Small intestine (tissue), 7 donors: Measurements from ENCODE around the gene PIP5KL1. TPM values are rescaled to one million over a fixed set of nuclear protein-coding genes. Genes with fewer than 3 reads are reported as not detected.

Experiments used
- DNase-seq, 2 donors: peaks; one replicate each; pipeline versions ENCODE4 v3.0.0 to v3.0.0-alpha.2; 2013
- FAIRE-seq: peaks from 2 replicates; lab custom pipeline; 2012; peaks lifted over from hg19 to GRCh38; lab: Jason Lieb, UNC
- H3K27ac ChIP-seq, 3 donors: one replicate each; pipeline ENCODE4 v1.5.1; 2013; ENCODE audit warnings: low read length in 2 of 3, mild to moderate bottlenecking in 2 of 3, control low read depth in 1 of 3, inconsistent platforms in 1 of 3, low read depth in 1 of 3, moderate library complexity in 1 of 3
- H3K27me3 ChIP-seq, 3 donors: one replicate each; pipeline ENCODE4 v1.6.1; 2013; ENCODE audit warnings: low read length in 3 of 3, inconsistent platforms in 1 of 3; ENCODE audit not compliant: control insufficient read depth in 3 of 3, insufficient read depth in 3 of 3
- H3K36me3 ChIP-seq, 3 donors: one replicate each; pipeline ENCODE4 v1.6.1; 2013; ENCODE audit warnings: low read length in 3 of 3, inconsistent platforms in 1 of 3, low read depth in 1 of 3, mild to moderate bottlenecking in 1 of 3, moderate library complexity in 1 of 3; ENCODE audit not compliant: control insufficient read depth in 3 of 3, insufficient read depth in 2 of 3
- H3K4me1 ChIP-seq, 3 donors: one replicate each; pipeline ENCODE4 v1.6.1; 2013; ENCODE audit warnings: low read length in 2 of 3, inconsistent platforms in 1 of 3, low read depth in 1 of 3, mild to moderate bottlenecking in 1 of 3, moderate library complexity in 1 of 3; ENCODE audit not compliant: control insufficient read depth in 3 of 3, insufficient read depth in 2 of 3
- H3K4me3 ChIP-seq, 3 donors: one replicate each; pipeline ENCODE4 v1.5.1; 2013; ENCODE audit warnings: low read length in 3 of 3, control low read depth in 1 of 3, inconsistent platforms in 1 of 3, low read depth in 1 of 3, mild to moderate bottlenecking in 1 of 3, moderate library complexity in 1 of 3
- H3K9me3 ChIP-seq, 2 donors: one replicate each; pipeline ENCODE4 v1.6.1; 2013; ENCODE audit warnings: low read depth in 1 of 2, low read length in 1 of 2; ENCODE audit not compliant: control insufficient read depth in 2 of 2, insufficient read depth in 1 of 2
- WGBS, 3 donors: extraction: QIAGEN DNeasy Blood & Tissue Kit; methylation state at CpG; one replicate each; pipeline ENCODE4 v1.1.7; 2013; 5-methylcytosine and 5-hydroxymethylcytosine counted together
- polyA plus RNA-seq, 4 donors: library from polyadenylated mRNA; stranded (reverse) in 3 of 4; unstranded in 1 of 4; fragments of 200-250 nt in 3 of 4; fragments of 120-200 nt in 1 of 4; gene quantifications; one replicate each; pipeline versions ENCODE4 v1.2.1 to v1.2.3, GENCODE V29; 2013
- donor health status: healthy with polysubstance abuse.
- donor health status: control.
- donor health status: control.
- donor health status: Bipolar disorder and iron deficiency.
- donor health status: healthy.

Gene PIP5KL1
- polyA plus RNA-seq, 4 donors, result 0.40 to 0.81 (median 0.60) TPM; not detected in 1

DNA sequence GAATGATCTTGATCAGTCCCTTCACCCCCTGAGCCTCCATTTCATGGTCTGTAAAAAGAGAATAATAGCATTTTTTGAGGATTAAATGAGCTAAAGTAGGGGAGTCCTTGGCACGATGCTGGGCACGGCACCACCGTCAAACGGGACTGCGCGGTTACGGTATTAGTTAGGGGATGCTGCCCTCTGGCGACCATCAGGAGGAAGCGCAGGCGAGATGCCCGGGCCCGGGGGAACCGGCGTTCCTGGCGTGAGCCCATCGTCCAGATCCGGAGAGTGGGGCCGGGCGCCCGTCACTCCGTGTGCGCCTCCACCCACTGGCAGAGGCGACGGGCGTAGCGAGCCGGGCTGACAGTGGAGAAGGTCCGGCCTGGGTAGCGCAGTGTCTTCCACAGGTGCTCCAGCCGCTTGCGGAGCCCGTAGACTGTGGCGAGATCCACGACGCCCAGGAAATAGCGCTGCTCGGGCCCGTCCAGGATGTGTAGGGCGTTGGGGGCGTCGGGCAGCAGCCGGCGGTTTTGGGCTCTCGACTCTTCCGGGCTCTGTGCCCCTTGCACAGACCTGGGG lies 8.9 kb downstream of the PIP5KL1 start:
- Histone ChIP-seq H3K9me3 (no peaks in the 10 kb centered on the region), H3K27ac (no peak overlapping the region), H3K27me3 (peaks cover 0 to 33% (median under 1%) of the 10 kb centered on the region in 3 donors), H3K4me3 (no peak overlapping the region), H3K36me3 (no peaks in the 10 kb centered on the region), H3K4me1 (peaks cover 0 to 11% (median 8%) of the 10 kb centered on the region in 3 donors)
- DNase-seq (peak; percentile 53 to 69), FAIRE-seq (no peak)
- WGBS, 3 donors, result 1 to 11% (median 6%) methylated on average over 27 to 45 of the region's 45 CpGs

DNA sequence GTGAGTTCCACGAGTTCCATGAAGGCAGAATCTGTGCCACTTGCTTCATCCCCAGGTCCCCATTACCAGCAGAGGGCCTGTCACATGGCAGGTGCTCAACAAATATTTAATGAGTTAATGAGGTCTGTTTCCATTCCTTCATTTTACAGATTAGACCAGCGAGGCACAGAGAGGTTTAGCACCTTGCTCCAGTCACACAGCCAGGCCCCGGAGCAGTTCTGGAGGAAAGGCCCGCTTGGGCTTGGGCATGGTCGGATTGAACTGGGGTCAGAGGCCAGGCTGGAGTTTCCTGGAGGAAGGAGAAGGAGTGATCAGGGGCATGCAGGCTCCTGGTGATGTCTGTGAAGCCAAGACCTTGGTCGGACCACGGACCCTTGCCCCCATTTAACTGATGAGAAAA lies 9.8 kb downstream of the PIP5KL1 start:
- WGBS, 3 donors, result 80 to 87% (median 81%) methylated on average over 7 of the region's 7 CpGs

DNA sequence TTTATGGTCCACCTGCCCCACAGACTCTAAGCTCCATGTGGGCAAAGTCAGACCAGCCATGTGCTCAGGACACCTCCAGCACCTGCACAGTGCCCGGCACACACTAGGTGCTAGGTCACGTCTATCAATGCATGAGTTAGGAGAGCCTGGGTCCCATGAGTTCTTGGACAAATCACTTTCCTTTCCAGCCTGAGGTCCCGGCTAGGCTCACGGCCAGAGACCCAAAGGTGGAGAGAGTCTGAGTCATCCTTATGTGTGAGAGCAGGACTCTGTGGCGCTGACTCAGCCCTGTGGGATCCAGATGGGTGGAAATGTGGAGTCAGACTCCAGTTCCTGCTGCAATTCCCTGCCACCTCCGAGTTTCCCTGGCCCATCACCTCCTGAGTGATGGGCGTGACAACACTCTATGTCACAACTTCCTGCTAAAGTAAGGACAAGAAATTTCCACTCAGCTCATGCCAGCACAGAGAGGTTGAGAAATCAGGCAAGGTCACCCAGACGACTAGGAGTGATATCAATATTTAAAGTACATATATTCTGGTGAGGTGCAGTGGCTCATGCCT lies 11.2 kb downstream of the PIP5KL1 start:
- H3K36me3 ChIP-seq, result peaks cover 0 to 2% (median 0%) of the 10 kb centered on the region in 3 donors
- no peaks in the 10 kb centered on the region for H3K9me3 ChIP-seq
- peaks cover 0 to 13% (median 0%) of the 10 kb centered on the region in 3 donors for H3K27me3 ChIP-seq
- DNase-seq (peak; percentile 45 to 96), FAIRE-seq (no peak)
- 9 to 42% (median 33%) methylated on average over 8 of the region's 8 CpGs for WGBS, 3 donors
- peaks cover 0 to 31% (median 12%) of the 10 kb centered on the region in 3 donors for H3K4me1 ChIP-seq
- no peak overlapping the region for H3K4me3 ChIP-seq
- H3K27ac ChIP-seq, result peak overlapping the region in 2 of 3 donors; percentile 44 to 51

More for the DNA sequence above, 9.8 kb downstream of the PIP5KL1 start:
- H3K27me3 ChIP-seq, result peaks cover 0 to 25% (median 0%) of the 10 kb centered on the region in 3 donors
- H3K9me3 ChIP-seq, result no peaks in the 10 kb centered on the region
- FAIRE-seq, result no peak
- peaks cover 0 to 19% (median 8%) of the 10 kb centered on the region in 3 donors for H3K4me1 ChIP-seq
- peaks cover 0 to 2% (median 0%) of the 10 kb centered on the region in 3 donors for H3K36me3 ChIP-seq
- H3K4me3 ChIP-seq, result no peak overlapping the region
- H3K27ac ChIP-seq, result no peak overlapping the region
- no peak for DNase-seq

DNA sequence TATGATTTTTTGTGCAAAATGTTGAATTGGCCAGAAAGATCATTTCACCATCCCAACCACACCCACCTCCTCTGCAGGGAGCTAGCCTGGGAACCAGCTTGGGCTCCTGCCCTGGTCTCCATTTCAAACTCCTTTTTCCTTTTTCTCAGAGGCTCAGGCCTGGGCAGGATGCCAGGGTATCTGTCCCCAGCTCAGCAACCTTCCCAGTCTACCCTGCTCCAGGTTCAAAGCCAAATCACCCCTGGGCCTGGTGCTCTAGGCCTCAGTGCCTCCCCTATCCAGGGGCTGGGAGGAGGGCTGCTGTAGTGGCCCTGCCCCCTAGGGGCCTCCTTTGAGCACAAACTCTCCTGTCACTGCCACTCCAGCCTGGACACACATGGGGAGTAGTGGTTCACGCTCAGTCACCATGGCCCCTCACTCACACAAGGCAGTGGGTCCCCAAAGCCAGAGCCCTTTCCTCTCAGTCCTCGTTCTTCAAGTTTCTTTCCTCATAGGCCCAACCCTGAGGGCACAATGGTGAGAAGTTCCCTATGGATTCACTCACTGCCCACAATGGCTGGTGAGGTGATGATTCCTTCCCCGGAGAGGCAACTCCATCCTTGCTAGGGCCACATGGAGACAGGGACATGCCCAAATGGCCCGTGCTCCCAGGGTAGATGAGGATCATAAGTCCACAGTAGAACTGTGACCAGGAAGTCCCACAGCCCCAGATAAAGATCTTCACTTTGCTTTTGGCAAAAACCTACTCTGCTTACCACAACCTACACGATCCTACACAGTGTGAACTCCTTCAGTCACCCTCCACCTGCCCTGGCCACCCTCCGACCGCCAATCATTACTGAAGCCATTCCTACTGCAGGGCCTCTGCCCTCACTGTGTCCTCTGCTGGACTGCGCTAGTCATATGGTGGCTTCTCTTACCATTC lies 12.1 kb downstream of the PIP5KL1 start:
- Histone ChIP-seq H3K4me3 (no peak overlapping the region), H3K27me3 (peaks cover 0 to 13% (median 0%) of the 10 kb centered on the region in 3 donors), H3K36me3 (peaks cover 0 to 5% (median 0%) of the 10 kb centered on the region in 3 donors), H3K9me3 (no peaks in the 10 kb centered on the region), H3K27ac (peak overlapping the region in 2 of 3 donors; percentile 36 to 44), H3K4me1 (peaks cover 0 to 31% (median 12%) of the 10 kb centered on the region in 3 donors)
- DNase-seq (no peak), FAIRE-seq (no peak)
- WGBS, 3 donors, result 73 to 84% (median 84%) methylated on average over 7 to 8 of the region's 8 CpGs

GRCh38 chr9:127917603-127918002 lies 13.0 kb downstream of the PIP5KL1 start:
- WGBS, 3 donors, result 60 to 71% (median 65%) methylated on average over 6 of the region's 6 CpGs
- no peak for DNase-seq
- peaks cover 0 to 6% (median 0%) of the 10 kb centered on the region in 3 donors for H3K27me3 ChIP-seq
- no peak overlapping the region for H3K4me3 ChIP-seq
- peak overlapping the region in 1 of 3 donors; percentile 26 for H3K27ac ChIP-seq
- H3K36me3 ChIP-seq, result peaks cover 0 to 6% (median 0%) of the 10 kb centered on the region in 3 donors
- no peak for FAIRE-seq
- peaks cover 0 to 36% (median 12%) of the 10 kb centered on the region in 3 donors for H3K4me1 ChIP-seq
- no peaks in the 10 kb centered on the region for H3K9me3 ChIP-seq

DNA sequence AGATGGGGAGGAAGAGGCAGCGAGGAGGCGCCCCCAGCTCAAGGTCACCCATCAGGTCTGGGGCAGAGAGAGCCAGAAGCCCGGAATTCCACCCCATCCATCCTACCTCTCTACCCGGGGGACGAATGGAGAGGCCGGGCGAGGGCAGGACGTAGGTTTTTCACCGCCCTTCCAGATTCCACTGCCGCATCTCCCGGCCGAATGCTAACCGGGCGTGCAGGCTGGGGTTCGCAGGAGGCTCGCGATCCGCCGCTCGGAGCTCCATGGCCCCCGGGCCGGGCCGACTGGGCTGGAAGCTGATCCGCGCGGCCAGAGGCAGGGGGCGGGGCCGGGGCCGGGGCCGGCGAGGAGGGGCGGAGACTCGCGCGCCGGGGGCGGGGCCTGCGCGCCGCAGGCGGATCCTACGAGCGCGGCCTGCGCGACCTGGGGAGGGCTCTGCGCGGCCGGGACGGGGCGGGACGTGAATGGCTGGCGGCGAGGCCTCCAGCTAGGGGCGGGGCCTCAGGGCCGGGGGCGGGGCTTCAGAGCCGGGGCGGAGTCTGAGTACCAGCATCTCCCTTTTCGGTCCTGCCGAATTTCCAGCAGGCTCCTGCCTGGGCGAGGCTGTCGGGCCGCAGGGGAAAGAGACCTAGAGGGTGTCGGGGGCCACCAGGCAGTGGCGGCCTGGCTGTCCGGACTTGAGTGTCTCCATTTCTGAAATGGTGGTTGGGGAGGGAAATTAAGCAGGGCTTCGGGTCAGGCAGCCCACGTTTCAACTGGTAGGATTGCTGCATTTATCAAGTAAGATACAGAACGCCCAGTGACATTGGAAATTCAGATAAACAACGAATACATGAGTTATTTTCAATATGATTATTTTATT lies 13.6 kb downstream of the PIP5KL1 start, which contains the start of gene ST6GALNAC4:
Gene ST6GALNAC4, minus strand, starts transcription at position 322 of the 862 bp plus-strand sequence. CDS start 622 bp downstream, outside the sequence.
- peak within 1 kb of the TSS; percentile 30 to 73 (median 43) for H3K27ac ChIP-seq
- H3K4me1 ChIP-seq, result peaks cover 0 to 39% (median 12%) of the 10 kb centered on the region in 3 donors
- FAIRE-seq (no peak), DNase-seq (peak; percentile 89 to 93)
- WGBS, 3 donors, result 2% methylated on average over 41 to 71 of the region's 71 CpGs
- no peaks in the 10 kb centered on the region for H3K9me3 ChIP-seq
- H3K4me3 ChIP-seq, result peak within 1 kb of the TSS; percentile 39 to 77 (median 76)
- peaks cover 0 to 4% (median 0%) of the 10 kb centered on the region in 3 donors for H3K27me3 ChIP-seq
- peaks cover 0 to 12% (median 0%) of the 10 kb centered on the region in 3 donors for H3K36me3 ChIP-seq

DNA sequence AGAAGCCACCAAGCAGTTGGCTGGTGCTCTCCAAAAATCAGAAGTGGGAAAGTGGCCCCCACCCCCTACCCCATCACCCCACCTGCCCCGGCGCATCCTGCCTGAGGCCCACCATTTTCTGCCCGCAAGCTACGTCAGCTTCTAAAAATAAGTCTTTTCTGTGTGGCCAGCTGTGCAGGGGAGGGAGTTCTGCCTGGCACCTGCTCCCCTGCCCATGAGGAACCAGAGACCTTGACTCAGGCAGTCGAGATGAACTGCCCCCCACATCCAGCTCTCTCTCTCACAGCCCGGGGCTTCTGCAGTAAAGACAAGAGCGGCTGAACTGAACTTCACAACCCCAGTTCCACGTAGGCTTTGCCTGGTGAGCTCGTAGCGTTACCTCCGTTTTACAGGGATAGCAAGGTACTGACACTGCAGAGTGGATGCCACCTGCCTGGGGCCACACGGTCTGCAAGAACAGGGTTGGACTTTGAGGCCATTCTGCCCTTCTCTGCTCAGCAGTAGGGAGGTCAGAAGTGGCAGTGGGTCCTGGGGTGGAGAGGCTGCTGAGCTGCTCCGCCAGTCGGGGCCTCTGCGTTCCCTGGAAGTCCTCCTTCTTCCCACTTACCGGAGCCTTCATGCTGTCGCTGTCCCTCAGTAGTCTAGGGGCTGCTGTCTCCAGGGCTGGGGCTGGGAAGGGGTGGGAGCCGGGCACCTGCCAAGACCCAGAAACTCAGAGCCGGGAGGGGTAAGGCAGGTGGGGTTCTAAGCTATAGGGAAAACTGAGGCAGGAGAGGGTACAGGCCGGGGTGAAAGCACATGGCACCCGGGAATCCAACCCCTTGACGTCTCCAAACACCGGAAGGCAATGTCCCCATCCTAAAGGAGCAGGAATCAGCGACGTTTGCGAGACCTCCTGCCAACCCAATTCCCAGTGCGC lies 14.5 kb downstream of the PIP5KL1 start:
- Histone ChIP-seq H3K27ac (peak overlapping the region in 2 of 3 donors; percentile 30 to 81), H3K36me3 (peaks cover 0 to 18% (median 0%) of the 10 kb centered on the region in 3 donors), H3K27me3 (no peaks in the 10 kb centered on the region), H3K4me1 (peaks cover 0 to 35% (median 12%) of the 10 kb centered on the region in 3 donors), H3K9me3 (no peaks in the 10 kb centered on the region), H3K4me3 (peak overlapping the region; percentile 39 to 77 (median 76))
- peak; percentile 49 to 58 for DNase-seq
- 15 to 29% (median 20%) methylated on average over 27 of the region's 27 CpGs for WGBS, 3 donors
- FAIRE-seq, result no peak
